Dendritic cell treated with granulocyte-macrophage colony-stimulating factor and Interleukin-4, amounts not matched to agents 40 ng/mL and 50 ng/mL, for 4 days (primary cell): Measurements from ENCODE around the gene SLC16A8.
A peak's percentile ranks its signal among the peaks of the same experiment; 100 is the strongest.
"Not testable (repeated sequence)": the region's sequence is repeated elsewhere in the genome, so short reads cannot be mapped to it uniquely, and the experiment has no call there.

Source experiments
- H3K27ac Mint-ChIP-seq: one replicate; pipeline ENCODE4 v1.8.0; 2022; ENCODE audit warnings: mild to moderate bottlenecking, mixed read lengths
- H3K27me3 Mint-ChIP-seq: one replicate; pipeline ENCODE4 v1.8.0; 2022; ENCODE audit warnings: mild to moderate bottlenecking, mixed read lengths
- H3K36me3 Mint-ChIP-seq: one replicate; pipeline ENCODE4 v1.8.0; 2022; ENCODE audit warnings: low read depth, mixed read lengths
- H3K4me1 Mint-ChIP-seq: one replicate; pipeline ENCODE4 v1.8.0; 2022; ENCODE audit warnings: low read depth, mixed read lengths
- H3K4me3 Mint-ChIP-seq: one replicate; pipeline ENCODE4 v1.8.0; 2022; ENCODE audit warnings: mild to moderate bottlenecking, moderate library complexity, mixed read lengths
- H3K9me3 Mint-ChIP-seq: one replicate; pipeline ENCODE4 v1.8.0; 2022; ENCODE audit warnings: mixed read lengths
- intact Hi-C: fragments of 100-400 bp; cut with micrococcal nuclease; formaldehyde crosslinking; loops from one replicate; pipeline ENCODE4 v1.15.0; 2022

SLC16A8 gene

DNA sequence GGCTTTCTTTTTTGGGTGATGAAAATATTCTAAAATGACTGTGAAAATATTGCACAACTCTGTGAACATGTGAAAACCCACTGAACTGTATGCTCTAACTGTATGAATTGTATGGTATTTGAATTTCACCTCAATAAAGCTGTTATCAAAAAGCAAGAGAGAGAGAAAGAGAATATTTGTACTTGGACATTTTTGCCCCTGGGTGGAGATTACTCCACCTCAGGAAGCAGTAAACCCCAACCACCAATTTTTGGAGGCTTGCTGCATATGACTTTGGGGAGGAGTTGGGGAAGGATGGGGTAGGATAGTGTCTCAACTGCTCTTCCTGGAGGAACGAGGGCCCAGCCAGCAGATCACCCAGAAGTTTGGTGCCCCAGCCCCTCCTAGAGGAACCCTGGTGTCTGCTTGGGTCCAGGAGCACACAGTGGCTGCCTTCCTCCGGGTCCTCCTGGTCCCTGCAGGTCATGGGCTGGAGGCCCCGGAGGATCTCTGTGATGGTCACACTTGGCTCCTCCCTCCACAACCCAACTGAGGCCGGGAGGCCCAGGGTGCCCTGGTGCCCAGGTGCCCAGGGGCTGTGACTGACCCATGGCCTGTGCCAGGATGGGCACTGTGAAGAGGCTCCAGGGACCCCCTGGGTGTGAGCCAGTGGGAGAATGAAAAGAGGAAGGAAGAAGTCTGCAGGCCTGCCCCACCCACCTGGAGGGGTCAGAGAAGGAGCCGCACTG lies 42.1 kb downstream of the SLC16A8 start:
- peak overlapping the region; percentile 14 for H3K4me3 Mint-ChIP-seq
- peaks cover 10% of the 10 kb centered on the region for H3K27me3 Mint-ChIP-seq
- H3K9me3 Mint-ChIP-seq: no peaks in the 10 kb centered on the region
- H3K27ac Mint-ChIP-seq: peak overlapping the region; percentile 40
- peaks cover 21% of the 10 kb centered on the region for H3K4me1 Mint-ChIP-seq
- H3K36me3 Mint-ChIP-seq: no peaks in the 10 kb centered on the region
- intact Hi-C loops: no loop called here

DNA sequence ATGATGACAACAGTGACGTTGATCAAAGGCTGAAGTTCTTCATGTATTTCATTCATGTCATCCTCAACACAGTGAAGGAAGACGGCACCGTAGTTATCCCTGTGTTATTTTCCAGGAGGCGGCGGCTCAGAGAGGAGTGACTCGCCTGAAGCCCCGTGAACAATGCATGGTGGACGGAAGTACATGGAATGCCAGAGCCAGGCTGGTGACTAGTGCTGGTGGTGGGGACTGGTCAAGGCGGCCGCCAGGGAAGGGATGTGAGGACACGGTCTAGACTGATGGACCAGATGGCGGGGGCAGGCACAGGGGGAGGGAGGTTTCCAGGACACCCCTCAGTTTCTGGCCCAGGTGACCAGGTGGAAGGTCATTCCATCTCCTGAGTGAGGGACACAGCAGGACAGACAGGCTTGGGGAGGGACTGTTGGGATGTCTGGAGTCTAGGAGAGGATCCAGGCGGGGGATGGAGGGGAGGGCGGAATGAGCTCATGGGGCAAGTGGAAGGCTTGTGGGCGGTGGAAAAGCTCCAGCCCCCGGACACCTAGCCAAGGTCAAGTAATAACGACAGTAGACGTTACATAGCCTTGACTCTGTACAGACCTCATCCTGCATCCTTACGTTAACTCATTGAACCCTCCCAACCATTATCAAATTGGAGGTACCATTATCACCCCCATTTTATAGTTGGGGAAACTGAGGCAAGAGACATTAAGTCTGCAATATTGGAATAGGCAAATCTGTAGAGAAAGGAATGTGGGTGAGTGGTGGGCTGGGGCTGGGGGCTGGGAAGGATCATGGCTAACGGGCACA lies 42.8 kb downstream of the SLC16A8 start:
- H3K27ac Mint-ChIP-seq: no peak overlapping the region

DNA sequence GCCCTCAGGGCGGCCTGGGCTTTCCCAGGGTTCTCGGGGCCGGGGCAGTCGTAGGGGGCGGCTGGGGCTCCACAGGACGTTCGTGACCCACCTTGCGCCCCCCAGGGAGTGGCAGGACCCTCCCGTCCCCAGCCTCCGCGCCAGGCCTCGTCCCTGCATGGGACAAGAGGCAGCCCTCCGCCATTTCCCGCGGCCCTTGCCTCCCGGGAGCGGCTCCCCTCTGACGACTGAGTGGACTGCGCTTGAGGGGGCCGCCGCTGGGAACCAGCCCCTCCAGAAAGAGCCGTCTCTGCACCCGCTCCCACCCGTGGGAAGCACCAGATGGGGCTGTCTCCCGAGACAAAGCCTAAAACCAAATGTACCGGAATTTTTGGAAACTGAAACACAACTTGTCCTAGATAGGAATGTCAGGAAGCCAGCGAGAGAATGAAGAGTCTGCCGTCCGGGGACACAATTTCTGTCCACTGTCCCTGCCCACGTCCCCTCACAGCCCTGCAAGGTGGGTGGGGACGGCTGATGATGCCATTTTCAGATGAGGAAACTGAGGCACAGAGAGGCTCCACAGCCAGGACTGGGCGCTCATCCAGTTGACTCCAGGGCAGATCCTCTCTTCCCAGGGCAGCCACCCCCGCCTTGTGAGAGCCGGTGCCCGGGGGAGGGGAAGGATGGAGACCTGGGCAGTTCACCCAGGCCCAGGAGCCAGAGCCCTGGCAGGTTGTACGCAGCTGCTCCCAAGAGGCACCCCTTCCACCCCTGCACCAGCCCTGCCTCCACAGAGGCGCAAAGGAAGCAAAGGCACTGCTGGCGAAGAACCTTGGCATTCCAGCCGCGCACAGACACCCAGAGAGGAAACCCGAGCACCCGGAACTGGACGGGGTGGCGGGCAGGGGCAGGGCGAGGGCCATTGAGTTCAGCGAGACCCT lies 44.8 kb downstream of the SLC16A8 start:
- Mint-ChIP-seq H3K27ac (no peak overlapping the region), H3K4me3 (no peak overlapping the region), H3K27me3 (peaks cover 6% of the 10 kb centered on the region), H3K9me3 (no peaks in the 10 kb centered on the region), H3K4me1 (peaks cover 23% of the 10 kb centered on the region), H3K36me3 (no peaks in the 10 kb centered on the region)
- intact Hi-C loops: no loop called here

More for the DNA sequence above, 42.8 kb downstream of the SLC16A8 start:
- no peaks in the 10 kb centered on the region for H3K36me3 Mint-ChIP-seq
- H3K4me3 Mint-ChIP-seq: no peak overlapping the region
- intact Hi-C loops: no loop called here
- H3K27me3 Mint-ChIP-seq: peaks cover 10% of the 10 kb centered on the region
- peaks cover 21% of the 10 kb centered on the region for H3K4me1 Mint-ChIP-seq
- no peaks in the 10 kb centered on the region for H3K9me3 Mint-ChIP-seq

DNA sequence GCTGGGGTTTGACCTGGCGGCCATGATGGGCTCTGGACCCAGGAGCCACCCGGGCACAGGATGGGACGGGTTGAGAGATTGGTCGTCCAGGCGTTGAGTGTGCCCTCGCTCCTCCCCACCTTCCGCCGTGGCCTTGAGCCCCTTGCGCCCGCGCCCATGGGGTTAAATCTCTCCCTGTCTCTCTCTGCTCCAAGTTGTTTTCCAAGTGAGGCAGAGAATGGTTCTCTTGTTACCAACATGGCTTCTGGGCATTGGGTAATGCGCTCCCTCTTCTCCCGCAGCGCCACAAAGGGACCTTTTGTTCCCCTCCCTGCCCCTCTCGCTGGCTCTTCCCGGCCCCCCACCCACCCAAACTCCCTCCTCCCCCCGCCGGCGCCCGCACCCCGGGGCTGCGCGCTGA lies 45.6 kb downstream of the SLC16A8 start:
- Mint-ChIP-seq H3K4me1 (peaks cover 29% of the 10 kb centered on the region), H3K4me3 (no peak overlapping the region), H3K36me3 (no peaks in the 10 kb centered on the region), H3K27ac (no peak overlapping the region), H3K27me3 (peaks cover 6% of the 10 kb centered on the region), H3K9me3 (no peaks in the 10 kb centered on the region)
- intact Hi-C loops: no loop called here

DNA sequence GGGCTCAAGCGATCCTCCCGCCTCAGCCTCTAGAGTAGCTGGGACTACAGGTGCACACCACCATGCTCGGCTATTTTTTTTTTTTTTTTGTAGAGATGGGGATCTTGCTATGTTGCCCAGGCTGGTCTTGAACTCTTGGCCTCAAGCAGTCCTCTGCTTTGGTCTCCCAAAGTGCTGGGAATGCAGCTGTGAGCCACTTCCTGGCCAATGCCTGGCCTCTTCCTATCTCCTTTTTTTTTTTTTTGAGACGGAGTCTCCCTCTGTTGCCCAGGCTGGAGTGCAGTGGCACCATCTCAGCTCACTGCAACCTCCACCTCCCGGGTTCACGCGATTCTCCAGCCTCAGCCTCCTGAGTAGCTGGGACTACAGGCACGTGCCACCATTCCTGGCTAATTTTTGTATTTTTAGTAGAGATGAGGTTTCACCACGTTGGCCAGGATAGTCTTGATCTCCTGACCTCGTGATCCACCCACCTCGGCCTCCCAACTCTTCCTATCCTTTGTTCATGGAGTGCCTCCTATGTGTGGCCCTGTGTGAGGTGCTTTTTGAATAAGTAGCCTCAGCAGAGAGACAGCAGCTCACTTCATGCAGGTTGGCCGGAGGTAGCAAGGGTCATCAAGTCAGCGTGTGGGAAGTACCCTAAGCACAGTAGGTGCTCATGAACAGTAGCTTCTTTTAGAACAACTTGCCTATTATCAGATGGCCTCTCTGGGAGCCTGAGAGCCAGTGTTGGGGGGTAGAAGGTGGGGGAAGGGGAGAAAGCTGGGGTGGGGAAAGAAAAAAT lies 46.4 kb downstream of the SLC16A8 start:
- intact Hi-C loops, H3K4me3 Mint-ChIP-seq, H3K36me3 Mint-ChIP-seq, H3K9me3 Mint-ChIP-seq, H3K27ac Mint-ChIP-seq, H3K27me3 Mint-ChIP-seq: not testable (repeated sequence)
- H3K4me1 Mint-ChIP-seq: peaks cover 26% of the 10 kb centered on the region

DNA sequence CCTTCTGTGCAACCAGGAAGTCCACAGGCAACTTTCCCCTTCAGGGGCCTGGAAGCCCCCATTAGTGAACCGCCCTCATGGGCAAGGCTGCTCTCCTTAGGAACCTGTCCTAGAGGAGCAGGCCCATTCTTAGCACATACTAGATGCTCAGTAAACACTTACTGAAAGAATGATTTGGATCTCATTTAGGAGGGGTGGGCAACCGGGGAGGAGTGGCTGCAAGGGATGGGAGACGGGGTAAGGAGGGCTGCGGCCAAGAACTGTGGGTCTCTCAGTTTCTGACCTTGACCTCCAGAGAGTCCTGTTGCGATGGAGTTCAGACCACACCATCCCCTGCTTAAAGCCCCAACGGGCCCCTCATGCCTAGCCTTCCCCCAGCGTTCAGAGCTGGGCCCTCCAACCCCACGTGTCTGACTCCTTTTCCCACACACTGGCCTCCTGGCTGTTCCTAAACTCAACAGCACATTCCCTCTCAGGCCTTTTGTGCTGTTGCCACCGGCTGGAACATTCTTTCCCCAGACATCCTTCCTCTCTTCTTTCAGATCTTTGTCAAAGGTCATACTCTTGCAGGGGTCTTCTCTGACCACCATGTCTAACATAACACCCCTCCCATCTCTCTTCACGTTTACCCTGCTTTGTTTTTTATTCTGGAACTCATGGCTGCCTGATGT lies 47.5 kb downstream of the SLC16A8 start:
- H3K27ac Mint-ChIP-seq: no peak overlapping the region
- H3K4me3 Mint-ChIP-seq: no peak overlapping the region
- H3K9me3 Mint-ChIP-seq: no peaks in the 10 kb centered on the region
- intact Hi-C loops: no loop called here
- no peaks in the 10 kb centered on the region for H3K36me3 Mint-ChIP-seq
- H3K27me3 Mint-ChIP-seq: peaks cover 5% of the 10 kb centered on the region
- H3K4me1 Mint-ChIP-seq: peaks cover 17% of the 10 kb centered on the region

DNA sequence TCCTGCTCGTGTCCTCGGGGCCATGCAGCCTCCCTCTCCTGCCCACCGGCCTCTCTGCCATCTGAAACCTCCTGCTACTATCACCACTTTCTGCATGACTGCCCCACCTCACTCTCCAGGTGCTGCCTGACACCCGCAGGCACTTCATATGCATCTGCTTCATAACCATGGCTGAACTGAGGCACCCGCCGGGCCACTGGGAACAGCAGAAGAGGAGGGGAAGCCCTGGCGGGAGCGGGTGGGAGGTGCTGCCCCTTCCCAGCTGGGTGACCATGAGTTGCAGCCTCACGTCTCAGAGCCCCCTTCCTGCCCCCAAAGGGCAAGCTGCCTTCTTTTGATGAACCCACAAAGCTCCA lies 48.5 kb downstream of the SLC16A8 start:
- Mint-ChIP-seq H3K4me1 (peaks cover 17% of the 10 kb centered on the region), H3K27ac (no peak overlapping the region), H3K27me3 (no peaks in the 10 kb centered on the region), H3K36me3 (no peaks in the 10 kb centered on the region), H3K9me3 (no peaks in the 10 kb centered on the region), H3K4me3 (no peak overlapping the region)
- intact Hi-C loops: no loop called here

DNA sequence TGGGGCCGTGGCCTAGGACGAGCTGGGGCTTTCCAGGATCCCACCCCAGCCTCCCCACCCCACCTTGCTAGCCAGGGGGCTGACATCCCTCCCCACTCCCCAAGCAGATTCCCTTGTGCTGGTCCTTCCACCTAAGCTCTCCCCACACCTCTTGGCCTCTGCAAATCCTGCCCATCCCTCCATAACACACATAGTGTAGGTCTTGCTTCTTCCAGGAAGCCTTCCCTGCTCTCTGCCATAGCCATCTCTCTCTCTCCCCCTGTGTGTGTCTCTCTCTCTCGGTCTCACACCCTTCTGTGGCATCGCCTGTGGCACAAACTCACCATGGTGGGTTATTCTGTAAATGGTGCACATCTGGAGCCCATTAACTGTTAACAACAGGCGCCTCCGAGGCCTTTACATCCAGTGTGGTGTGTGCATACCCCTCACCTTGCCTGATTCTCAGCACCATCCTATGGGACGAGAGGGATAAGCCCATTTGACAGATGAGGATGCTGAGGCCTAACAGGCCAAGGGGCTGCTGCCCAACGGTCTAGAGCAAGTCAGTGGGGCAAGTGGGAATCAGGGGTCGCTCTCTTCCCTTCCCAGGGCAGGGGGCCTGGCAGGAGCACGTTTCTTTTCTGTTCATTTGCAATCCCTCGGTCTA lies 49.0 kb downstream of the SLC16A8 start:
- intact Hi-C loops: no loop called here
- Mint-ChIP-seq H3K4me1 (peaks cover 17% of the 10 kb centered on the region), H3K36me3 (no peaks in the 10 kb centered on the region), H3K9me3 (no peaks in the 10 kb centered on the region), H3K27me3 (no peaks in the 10 kb centered on the region), H3K4me3 (no peak overlapping the region), H3K27ac (no peak overlapping the region)

DNA sequence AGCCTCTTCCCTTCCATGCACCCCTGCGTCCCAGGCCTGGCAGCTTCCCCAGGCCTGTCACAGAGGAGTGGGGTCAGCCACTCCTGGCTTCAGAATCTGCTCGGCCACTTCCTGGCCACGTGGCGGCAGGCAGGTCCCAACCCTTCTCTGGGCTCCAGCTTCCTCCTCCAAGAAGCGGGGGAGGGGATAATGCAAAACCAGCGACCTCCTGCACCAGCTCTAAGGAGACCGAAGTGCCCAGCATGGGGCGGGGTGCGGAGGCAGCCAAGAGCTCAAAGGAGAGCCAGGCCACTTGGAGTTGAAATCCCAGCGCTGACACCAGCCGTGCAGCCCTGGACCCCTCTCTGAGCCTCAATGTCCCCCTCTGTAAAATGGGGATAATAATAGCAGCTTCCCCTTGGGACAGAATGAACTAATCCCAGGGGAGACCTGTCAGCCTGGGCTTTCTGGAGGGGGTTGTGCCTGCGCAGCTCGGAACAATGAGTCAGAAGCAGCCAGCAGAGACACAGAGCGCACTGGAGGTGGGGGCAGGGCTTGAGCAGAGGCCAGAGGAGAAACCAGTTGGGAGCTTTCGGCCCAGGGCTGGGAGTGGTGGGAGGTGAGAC lies 49.6 kb downstream of the SLC16A8 start:
- Mint-ChIP-seq H3K4me3 (peak overlapping the region; percentile 27), H3K36me3 (no peaks in the 10 kb centered on the region), H3K27me3 (peaks cover 2% of the 10 kb centered on the region), H3K4me1 (peaks cover 17% of the 10 kb centered on the region), H3K9me3 (no peaks in the 10 kb centered on the region), H3K27ac (peak overlapping the region; percentile 83)
- intact Hi-C loops: no loop called here

DNA sequence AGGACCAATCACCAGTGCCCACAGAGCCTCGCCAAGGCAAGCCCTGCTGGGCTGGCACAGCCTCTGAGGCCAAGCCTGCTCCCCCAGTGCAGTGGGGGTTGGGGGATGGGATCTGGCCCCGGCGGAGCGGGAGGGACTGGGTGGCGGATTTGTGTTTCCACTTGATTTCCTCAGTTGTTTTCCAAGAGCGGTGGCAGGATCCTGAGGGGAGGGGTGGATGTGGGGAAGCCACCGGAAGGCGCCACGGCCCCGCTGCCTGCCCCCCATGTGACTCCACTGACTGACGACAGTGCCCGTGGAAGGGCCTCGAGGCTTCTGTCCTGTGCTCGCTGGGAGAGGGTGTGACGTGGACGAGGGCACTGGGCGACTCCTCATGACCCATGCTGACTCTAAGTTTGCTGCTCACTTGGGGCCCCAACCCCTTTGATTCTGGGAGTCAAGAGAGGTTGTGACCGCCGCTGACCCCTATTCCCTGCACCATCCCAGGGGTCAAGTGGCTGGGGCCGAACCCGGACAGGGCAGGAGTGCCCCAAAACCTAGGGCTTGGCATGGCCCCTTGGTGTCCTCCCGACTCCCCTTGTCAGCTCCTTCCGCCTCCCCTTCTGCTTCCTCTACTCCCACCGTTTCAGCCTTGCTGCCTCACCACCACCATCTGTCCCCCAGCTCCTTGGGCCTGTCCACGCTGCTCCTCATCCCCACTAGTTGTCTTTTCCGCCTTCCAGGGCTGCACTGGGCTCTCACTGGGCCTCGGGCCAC lies 50.3 kb downstream of the SLC16A8 start:
- H3K4me1 Mint-ChIP-seq: peaks cover 17% of the 10 kb centered on the region
- no peaks in the 10 kb centered on the region for H3K9me3 Mint-ChIP-seq
- peak overlapping the region; percentile 83 for H3K27ac Mint-ChIP-seq
- peaks cover 6% of the 10 kb centered on the region for H3K27me3 Mint-ChIP-seq
- H3K4me3 Mint-ChIP-seq: peak overlapping the region; percentile 27
- intact Hi-C loops: no loop called here
- H3K36me3 Mint-ChIP-seq: no peaks in the 10 kb centered on the region

DNA sequence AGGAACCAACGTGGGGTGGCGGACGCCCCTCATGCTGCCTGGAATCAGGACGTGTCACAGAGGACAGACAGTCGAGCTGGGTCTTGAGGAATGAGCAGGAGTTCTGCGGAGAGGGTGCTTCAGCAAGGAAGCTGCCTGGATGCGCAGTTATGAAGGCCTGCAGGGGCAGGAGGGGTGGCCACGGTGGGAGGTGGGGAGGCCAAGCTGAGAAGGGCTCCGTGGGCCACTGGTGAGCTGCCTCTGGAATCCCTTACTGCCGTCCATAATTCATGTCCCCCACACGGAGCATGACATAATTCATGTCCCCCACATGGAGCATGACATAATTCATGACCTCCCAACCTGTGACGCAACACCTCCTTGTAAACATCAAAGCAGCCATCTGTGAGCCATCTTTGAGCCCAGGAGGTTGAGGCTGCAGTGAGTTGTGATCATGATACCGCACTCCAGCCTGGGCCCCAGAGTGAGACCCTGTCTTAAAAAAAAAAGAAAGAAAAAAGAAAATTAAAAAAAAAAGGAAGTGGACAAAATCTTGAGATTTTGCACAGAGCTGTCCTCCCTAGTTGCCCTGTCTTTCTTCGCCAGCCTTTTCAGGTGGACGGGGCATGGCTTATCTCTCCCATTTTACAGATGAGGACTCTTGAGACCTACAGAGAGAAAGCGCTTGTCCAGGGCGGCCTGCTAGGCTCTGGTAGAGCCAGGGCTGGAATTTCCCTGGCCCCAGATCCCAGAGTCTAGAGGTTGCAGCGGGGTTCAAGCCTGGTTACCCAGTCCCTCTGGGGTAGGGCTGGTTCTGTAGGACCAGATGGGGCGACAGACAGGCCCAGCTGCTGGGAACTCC lies 51.1 kb downstream of the SLC16A8 start:
- H3K4me1 Mint-ChIP-seq: peaks cover 17% of the 10 kb centered on the region
- intact Hi-C loops: no loop called here
- H3K9me3 Mint-ChIP-seq: no peaks in the 10 kb centered on the region
- no peak overlapping the region for H3K27ac Mint-ChIP-seq
- no peaks in the 10 kb centered on the region for H3K36me3 Mint-ChIP-seq
- peaks cover 6% of the 10 kb centered on the region for H3K27me3 Mint-ChIP-seq
- H3K4me3 Mint-ChIP-seq: no peak overlapping the region
